NCI-H1694 (cell line): ENCODE results near the gene NSG2.

ENCODE experiments used
- DNase-seq: peaks from one replicate; lab custom pipeline; 2025; lab: John Stamatoyannopoulos, UW

Gene NSG2

DNA sequence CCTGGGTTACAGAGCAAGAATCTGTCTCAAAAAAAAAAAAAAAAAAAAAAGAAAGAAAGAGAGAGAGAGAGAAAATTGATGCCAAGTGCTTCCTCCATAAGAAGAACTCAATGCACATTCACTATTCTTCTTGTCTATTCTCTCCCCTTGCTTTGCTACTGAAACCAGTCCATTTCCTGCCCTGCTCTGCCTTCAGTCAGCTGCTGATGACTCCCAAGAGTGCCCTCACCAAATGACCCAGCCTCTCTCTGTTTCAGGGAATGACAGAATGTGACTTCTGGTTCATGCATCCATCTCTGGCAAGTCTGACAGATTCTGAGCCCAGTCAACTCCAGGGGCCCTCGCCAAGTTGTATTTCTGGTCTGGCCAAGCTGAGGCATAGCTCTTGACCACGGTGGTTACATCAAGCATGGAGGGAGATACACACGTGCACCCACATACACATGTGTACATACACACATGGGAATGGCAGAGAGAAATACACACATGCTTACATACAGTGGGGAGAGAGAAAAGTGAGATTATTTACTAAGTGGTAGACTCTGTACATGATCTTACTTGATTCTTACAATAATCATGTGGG is 106.2 kb downstream of the NSG2 start:
- no peak for DNase-seq

- DNase-seq, result no peak
Observed at GRCh38 chr5:174154559-174154958, 109.1 kb downstream of the NSG2 start.

GRCh38 chr5:174155281-174155680 is 109.8 kb downstream of the NSG2 start:
- no peak for DNase-seq

- DNase-seq, result no peak
Observed at GRCh38 chr5:174155706-174156105, 110.2 kb downstream of the NSG2 start.

DNA sequence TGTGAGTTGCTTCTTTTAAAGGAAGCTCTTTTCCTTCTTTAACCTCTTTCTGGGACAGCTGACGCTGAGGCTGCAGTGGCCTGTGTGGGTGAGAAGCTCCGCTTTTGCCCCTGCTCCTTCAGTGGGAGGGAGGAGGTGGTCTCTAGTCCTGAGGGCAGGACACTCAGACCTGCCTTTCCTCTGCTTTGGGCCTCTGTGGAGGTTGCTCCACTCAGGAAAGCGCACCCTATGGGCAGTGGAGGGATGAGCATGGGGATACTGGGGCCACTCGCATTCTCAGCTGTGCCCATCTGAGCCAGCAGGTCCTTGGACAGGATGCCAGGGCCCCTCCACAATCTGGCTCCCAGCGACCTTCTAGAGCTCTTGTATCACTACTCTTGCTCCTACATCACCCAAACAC is 111.5 kb downstream of the NSG2 start:
- no peak for DNase-seq
